Stomach smooth muscle (tissue), 2 donors: ENCODE results near the gene LRRC25.
A peak's percentile ranks its signal among the peaks of the same experiment; 100 is the strongest.

Source experiments
- H3K27ac ChIP-seq: one replicate; pipeline ENCODE4 v1.7.0; 2013; ENCODE audit warnings: mild to moderate bottlenecking, low read length, inconsistent platforms
- H3K27me3 ChIP-seq, 2 donors: one replicate each; pipeline ENCODE4 v1.7.0; 2013; ENCODE audit warnings: low read length in 2 of 2; ENCODE audit not compliant: insufficient read depth in 2 of 2, control insufficient read depth in 1 of 2
- H3K36me3 ChIP-seq, 2 donors: one replicate each; pipeline ENCODE4 v1.7.0; 2013; ENCODE audit warnings: low read length in 2 of 2; ENCODE audit not compliant: control insufficient read depth in 2 of 2, insufficient read depth in 2 of 2
- H3K4me1 ChIP-seq: one replicate; pipeline ENCODE4 v1.7.0; 2013; ENCODE audit warnings: low read length; ENCODE audit not compliant: control insufficient read depth, insufficient read depth
- H3K4me3 ChIP-seq, 2 donors: one replicate each; pipeline ENCODE4 v1.7.0; 2013; ENCODE audit warnings: low read length in 2 of 2
- H3K9ac ChIP-seq, 2 donors: one replicate each; pipeline ENCODE4 v1.7.0; 2013; ENCODE audit warnings: low read length in 2 of 2, mild to moderate bottlenecking in 1 of 2
- H3K9me3 ChIP-seq, 2 donors: one replicate each; pipeline ENCODE4 v1.7.0; 2013; ENCODE audit warnings: low read length in 2 of 2; ENCODE audit not compliant: control insufficient read depth in 2 of 2
- donor health status: healthy.
- donor health status: Pancreatic carcinoma.

The LRRC25 gene

DNA sequence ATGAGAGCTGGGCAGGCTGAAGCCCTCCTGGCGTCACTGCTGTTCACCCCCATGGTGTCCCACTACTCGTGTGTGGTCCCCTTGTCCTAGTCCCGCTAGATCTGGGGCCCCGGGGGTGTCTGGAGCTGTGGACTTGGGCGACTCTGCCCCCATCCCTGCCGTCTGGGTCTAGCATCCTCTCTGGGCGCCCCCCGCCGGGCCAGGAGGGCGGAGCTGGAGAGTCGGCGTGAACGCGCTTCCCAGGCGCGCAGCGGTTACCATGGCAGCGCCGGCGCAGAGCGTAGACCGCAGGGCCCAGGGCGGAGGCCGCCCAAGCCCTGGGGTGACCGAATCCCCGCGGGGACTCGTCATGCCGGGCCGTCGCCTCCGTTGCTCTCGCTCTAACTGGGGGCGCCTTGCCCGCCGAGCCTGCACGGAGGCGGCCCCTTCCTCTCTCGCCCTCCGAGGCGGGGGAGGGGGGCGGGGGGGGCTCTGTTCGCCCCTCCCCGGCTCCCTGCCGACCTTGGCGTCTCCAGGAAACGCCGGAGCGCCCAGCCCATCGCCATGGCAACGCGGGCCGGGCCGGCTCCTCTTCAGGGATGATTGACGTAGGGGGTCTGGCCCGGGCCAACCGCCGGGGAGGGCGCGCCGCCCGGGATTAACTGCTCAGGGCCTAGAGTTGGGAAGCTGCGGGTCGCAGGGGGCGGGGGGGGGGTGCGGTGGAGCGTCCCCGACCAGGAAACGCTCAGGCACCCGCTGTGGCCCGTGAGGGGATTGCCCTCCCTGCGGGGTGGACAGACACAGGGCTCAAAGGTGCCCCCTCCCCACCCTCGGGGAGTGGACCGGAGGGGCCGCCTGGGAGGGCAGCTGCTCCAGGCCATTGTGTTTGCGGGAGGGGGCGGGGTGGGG, 31.6 kb upstream of the LRRC25 start:
- Histone ChIP-seq H3K27ac (no peak overlapping the region), H3K9ac (peak overlapping the region in 1 of 2 donors; percentile 38), H3K27me3 (no peaks in the 10 kb centered on the region), H3K36me3 (no peaks in the 10 kb centered on the region), H3K9me3 (no peaks in the 10 kb centered on the region), H3K4me1 (peaks cover 51% of the 10 kb centered on the region), H3K4me3 (peak overlapping the region; percentile 40 to 63)

GRCh38 chr19:18428173-18428786, 30.9 kb upstream of the LRRC25 start:
- Histone ChIP-seq H3K27me3 (no peaks in the 10 kb centered on the region), H3K36me3 (no peaks in the 10 kb centered on the region), H3K4me3 (peak overlapping the region in 1 of 2 donors; percentile 63), H3K9me3 (no peaks in the 10 kb centered on the region), H3K9ac (no peak overlapping the region), H3K4me1 (peaks cover 53% of the 10 kb centered on the region), H3K27ac (no peak overlapping the region)

DNA sequence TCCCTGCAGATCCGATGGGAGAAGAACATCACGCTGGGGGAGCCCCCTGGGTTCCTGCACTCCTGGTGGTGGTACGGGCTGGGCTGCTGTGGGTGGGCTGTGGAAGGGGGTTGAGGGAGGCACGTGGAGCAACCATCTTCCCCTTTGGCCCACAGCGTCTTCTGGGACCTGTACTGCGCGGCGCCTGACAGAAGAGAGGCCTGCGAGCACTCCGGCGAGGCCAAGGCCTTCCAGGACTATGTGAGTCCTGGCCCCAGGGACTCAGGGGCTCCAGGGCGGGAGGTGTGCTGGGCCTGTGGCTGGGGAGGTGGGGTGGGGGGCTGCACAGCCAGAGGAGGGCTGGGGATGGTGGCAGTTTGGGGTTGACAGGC, 30.3 kb upstream of the LRRC25 start:
- Histone ChIP-seq H3K27ac (no peak overlapping the region), H3K4me3 (no peak overlapping the region), H3K9ac (no peak overlapping the region), H3K9me3 (no peaks in the 10 kb centered on the region), H3K4me1 (peaks cover 50% of the 10 kb centered on the region), H3K36me3 (no peaks in the 10 kb centered on the region), H3K27me3 (no peaks in the 10 kb centered on the region)

GRCh38 chr19:18427080-18427742, 29.8 kb upstream of the LRRC25 start:
- no peak overlapping the region for H3K27ac ChIP-seq
- no peaks in the 10 kb centered on the region for H3K27me3 ChIP-seq
- no peaks in the 10 kb centered on the region for H3K9me3 ChIP-seq
- H3K9ac ChIP-seq: no peak overlapping the region
- H3K36me3 ChIP-seq: no peaks in the 10 kb centered on the region
- H3K4me3 ChIP-seq: no peak overlapping the region
- peaks cover 48% of the 10 kb centered on the region for H3K4me1 ChIP-seq

DNA sequence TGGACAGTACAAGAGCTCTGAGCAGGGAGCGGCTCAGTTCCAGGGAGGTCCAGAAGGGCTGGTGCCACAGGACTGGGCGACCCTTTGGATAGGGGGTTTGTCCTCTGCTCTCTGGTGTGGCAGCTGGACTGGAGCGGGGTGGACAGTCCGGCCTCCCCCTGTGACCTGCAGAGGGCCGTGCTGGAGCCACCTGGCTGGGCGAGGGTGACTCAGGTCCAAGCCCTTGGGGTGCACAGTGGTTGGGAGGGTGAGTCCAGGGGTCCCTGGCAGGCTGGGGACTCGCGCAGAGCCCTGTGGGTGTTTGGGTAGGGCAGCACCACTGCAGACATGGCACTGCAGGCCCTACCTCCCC, 29.0 kb upstream of the LRRC25 start:
- Histone ChIP-seq H3K27ac (peak overlapping the region; percentile 67), H3K9ac (peak overlapping the region; percentile 9 to 42), H3K9me3 (no peaks in the 10 kb centered on the region), H3K4me1 (peaks cover 50% of the 10 kb centered on the region), H3K4me3 (no peak overlapping the region), H3K36me3 (no peaks in the 10 kb centered on the region), H3K27me3 (no peaks in the 10 kb centered on the region)

DNA sequence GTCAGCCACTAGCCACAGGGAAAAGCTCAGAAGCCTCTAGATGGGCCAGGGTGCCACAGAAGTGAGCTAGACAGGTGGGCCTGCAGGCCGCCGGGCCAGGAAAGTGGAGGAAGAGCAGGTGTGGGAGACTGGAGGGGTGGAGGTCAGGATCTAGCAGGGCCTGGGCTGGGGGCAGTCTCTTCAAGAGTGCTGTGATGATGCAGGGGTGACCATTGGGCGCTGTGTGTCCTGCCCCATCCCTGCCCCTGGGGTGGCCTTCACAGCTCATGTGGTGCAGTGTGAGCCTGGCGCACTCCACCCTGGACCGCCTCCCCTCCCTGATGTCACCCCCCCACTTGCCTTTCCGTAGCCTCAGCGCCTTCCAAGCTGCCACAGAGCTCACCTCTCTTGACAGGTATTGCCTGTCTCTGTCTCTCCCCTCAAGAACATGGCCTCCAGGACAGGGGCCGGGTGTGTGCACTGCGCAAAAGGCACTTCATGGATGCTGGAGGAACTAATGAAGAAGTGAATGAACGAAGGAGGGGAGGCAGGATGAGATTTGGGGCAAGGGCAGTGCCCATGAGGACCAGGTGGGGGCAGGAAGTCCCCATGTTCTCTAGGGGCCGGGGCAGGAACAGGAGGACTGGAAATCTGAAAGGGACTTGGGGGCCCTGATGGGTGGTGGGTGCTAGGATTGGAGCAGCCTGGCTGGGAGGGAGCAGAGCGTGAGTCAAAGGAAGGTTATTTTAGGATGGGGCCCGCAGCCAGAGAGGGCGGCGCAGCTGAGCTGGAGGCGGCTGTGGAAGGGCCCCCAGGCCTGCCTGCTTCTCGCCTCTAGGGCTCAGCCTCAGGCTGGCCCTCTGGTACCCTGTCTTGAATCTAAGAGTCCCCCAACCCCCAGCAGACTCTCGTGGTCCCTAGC, 28.3 kb upstream of the LRRC25 start:
- Histone ChIP-seq H3K4me3 (peak overlapping the region in 1 of 2 donors; percentile 54), H3K27ac (peak overlapping the region; percentile 67), H3K36me3 (no peaks in the 10 kb centered on the region), H3K9me3 (no peaks in the 10 kb centered on the region), H3K9ac (peak overlapping the region; percentile 9 to 42), H3K4me1 (peaks cover 57% of the 10 kb centered on the region), H3K27me3 (no peaks in the 10 kb centered on the region)

GRCh38 chr19:18424890-18425514, 27.6 kb upstream of the LRRC25 start:
- Histone ChIP-seq H3K4me1 (peaks cover 62% of the 10 kb centered on the region), H3K27ac (peak overlapping the region; percentile 67), H3K27me3 (no peaks in the 10 kb centered on the region), H3K4me3 (no peak overlapping the region), H3K9me3 (no peaks in the 10 kb centered on the region), H3K9ac (no peak overlapping the region), H3K36me3 (no peaks in the 10 kb centered on the region)

DNA sequence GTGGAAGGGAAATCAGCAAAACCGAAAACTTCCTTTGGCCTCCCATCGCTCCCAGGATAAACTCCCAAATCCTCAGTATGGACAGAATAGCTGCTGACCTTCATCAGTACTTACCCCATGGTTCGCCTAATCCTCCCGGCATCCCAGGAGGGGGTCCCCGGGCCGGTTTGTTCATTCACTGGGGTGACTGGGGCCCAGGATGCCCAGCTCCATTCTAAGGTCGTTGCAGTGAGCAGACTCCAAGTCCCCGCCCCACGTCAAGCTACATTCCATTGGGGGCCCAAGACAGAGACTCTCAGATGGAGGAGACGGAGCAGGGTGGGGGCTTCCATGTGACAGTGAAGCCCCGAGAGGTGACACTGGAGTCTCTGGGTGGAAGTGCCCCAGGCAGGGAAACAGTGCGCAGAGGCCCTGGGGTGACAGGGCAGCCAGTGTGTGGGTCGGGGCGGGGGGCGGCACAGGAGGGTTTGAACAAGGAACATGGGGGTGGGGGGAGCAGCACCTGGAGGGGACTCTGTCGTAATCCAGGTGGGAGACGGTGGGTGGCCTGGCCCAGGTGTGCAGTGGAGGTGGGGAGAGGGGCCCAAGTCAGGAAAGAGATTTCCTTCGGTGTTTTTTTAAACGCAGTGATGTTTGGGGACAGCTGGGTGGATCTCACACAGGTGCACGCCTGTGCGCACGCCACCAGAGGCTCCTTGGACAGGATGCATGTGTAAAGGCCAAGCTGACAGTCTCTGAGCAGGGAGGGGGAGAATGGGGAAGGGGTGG, 26.9 kb upstream of the LRRC25 start:
- no peak overlapping the region for H3K27ac ChIP-seq
- H3K9ac ChIP-seq: no peak overlapping the region
- H3K27me3 ChIP-seq: no peaks in the 10 kb centered on the region
- H3K4me1 ChIP-seq: peaks cover 60% of the 10 kb centered on the region
- H3K9me3 ChIP-seq: no peaks in the 10 kb centered on the region
- H3K36me3 ChIP-seq: no peaks in the 10 kb centered on the region
- no peak overlapping the region for H3K4me3 ChIP-seq

DNA sequence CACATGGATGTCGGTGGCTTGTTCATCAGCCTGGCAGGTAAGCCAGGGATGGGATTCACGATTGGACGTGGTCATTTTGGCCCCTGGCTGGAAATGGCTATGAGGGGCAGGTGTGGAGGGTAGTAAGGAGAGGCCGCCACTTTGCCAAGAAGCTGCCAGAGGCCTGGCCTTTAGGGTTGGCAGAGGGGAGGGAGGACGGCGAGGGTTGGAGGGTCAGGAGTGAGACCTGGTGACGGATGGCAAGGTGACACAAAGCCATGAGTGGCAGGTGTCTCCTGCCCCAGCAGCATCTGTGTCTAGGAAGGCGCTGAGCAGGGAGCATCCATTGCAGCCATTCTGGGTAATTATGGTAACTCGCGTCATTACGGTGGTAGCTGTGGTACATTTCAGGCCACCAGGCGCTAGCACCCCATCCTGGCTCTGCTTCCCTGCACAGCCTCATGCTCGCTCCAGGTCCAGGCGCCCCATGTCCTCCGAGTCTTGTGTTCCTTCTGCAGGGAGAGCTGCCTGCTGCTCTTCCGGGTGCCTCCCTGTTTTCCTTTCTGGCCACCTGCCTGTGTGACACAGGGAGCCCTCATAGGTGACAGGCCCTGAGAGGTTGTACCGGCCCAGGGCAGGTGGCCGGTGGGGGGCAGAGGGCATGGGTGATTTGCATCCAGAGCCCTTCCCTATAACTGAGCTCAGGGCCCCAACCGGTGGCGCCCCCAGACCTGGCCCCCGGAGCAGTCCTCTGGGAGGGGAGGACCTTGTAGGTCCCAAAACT, 26.0 kb upstream of the LRRC25 start:
- Histone ChIP-seq H3K9me3 (no peaks in the 10 kb centered on the region), H3K4me3 (no peak overlapping the region), H3K27me3 (peaks cover 3% of the 10 kb centered on the region in 2 donors), H3K27ac (no peak overlapping the region), H3K4me1 (peaks cover 57% of the 10 kb centered on the region), H3K9ac (no peak overlapping the region), H3K36me3 (no peaks in the 10 kb centered on the region)
